GM18873 (cell line): ENCODE data around the gene CZIB.
"Not testable (repeated sequence)": the region's sequence is repeated elsewhere in the genome, so short reads cannot be mapped to it uniquely, and the experiment has no call there.

ENCODE experiments used
- ATAC-seq: cut with Tn5 transposase; IDR thresholded peaks from one replicate; pipeline ENCODE4 v1.9.1; 2021; ENCODE audit warnings: mild to moderate bottlenecking, moderate library complexity, moderate number of reproducible peaks; ENCODE audit not compliant: unreplicated experiment, low FRiP score

CZIB gene

GRCh38 chr1:53195246-53196016 is 25.0 kb downstream of the CZIB start:
- ATAC-seq: no peak

GRCh38 chr1:53190210-53190611 is 30.2 kb downstream of the CZIB start:
- ATAC-seq: no peak

- ATAC-seq: no peak
Observed at GRCh38 chr1:53189061-53189460, 31.4 kb downstream of the CZIB start.

- ATAC-seq: no peak
Observed at GRCh38 chr1:53188099-53188498, 32.3 kb downstream of the CZIB start.

GRCh38 chr1:53187401-53187800 is 33.0 kb downstream of the CZIB start:
- ATAC-seq: no peak

- no peak for ATAC-seq
Observed at GRCh38 chr1:53186533-53186932, 33.9 kb downstream of the CZIB start.

- not testable (repeated sequence) for ATAC-seq
Observed at GRCh38 chr1:53185955-53186297, 34.5 kb downstream of the CZIB start.

- ATAC-seq: no peak
Observed at GRCh38 chr1:53183095-53183990, 37.1 kb downstream of the CZIB start.

- no peak for ATAC-seq
Observed at GRCh38 chr1:53182716-53183094, 37.7 kb downstream of the CZIB start.

GRCh38 chr1:53182111-53182593 is 38.3 kb downstream of the CZIB start:
- no peak for ATAC-seq

GRCh38 chr1:53180951-53181350 is 39.5 kb downstream of the CZIB start:
- no peak for ATAC-seq

- no peak for ATAC-seq
Observed at GRCh38 chr1:53180226-53180625, 40.2 kb downstream of the CZIB start.

GRCh38 chr1:53176452-53177208 is 43.8 kb downstream of the CZIB start:
- no peak for ATAC-seq

- ATAC-seq: no peak
Observed at GRCh38 chr1:53174971-53175913, 45.2 kb downstream of the CZIB start.

GRCh38 chr1:53172426-53173128 is 47.9 kb downstream of the CZIB start:
- ATAC-seq: no peak

- no peak for ATAC-seq
Observed at GRCh38 chr1:53166912-53167311, 53.5 kb downstream of the CZIB start.

GRCh38 chr1:53166366-53166765 is 54.1 kb downstream of the CZIB start:
- ATAC-seq: no peak

GRCh38 chr1:53165408-53165961 is 54.9 kb downstream of the CZIB start:
- no peak for ATAC-seq
